22Rv1 (cell line): Measurements from ENCODE around the gene KDM4D.

ENCODE experiments used
- ZFX ChIP-seq: fragments of 450-650 bp; IDR thresholded peaks from 2 replicates; pipeline ENCODE4 v1.6.1; 2017; ENCODE audit warnings: antibody characterized with exemption, borderline replicate concordance
- TF ChIP-seq, protein P1 (sequence below): fragments of 450-650 bp; IDR thresholded peaks from 2 replicates; pipeline ENCODE4 v1.5.1; 2017; ENCODE audit warnings: mild to moderate bottlenecking

DNA sequence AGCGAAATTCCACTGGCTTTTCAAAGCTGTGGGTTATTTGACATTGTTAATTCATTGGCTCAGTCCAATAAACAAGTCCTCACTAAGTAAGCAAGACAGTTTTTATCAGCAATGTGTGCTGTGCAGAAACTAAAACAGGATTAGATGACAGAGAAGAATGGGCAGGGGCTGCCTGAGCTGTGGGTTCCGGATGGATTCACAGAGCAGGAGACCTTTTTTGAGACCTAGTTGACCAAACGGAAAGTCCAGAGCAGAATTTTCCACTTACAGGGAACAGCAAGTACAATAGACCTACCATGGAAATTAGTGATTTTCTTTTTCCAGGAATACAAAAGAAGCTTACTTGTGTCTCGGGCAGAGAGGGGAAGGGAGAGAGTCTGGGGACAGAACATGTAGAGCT is 70.5 kb downstream of the KDM4D start:
- TF ChIP-seq, protein P1, sequence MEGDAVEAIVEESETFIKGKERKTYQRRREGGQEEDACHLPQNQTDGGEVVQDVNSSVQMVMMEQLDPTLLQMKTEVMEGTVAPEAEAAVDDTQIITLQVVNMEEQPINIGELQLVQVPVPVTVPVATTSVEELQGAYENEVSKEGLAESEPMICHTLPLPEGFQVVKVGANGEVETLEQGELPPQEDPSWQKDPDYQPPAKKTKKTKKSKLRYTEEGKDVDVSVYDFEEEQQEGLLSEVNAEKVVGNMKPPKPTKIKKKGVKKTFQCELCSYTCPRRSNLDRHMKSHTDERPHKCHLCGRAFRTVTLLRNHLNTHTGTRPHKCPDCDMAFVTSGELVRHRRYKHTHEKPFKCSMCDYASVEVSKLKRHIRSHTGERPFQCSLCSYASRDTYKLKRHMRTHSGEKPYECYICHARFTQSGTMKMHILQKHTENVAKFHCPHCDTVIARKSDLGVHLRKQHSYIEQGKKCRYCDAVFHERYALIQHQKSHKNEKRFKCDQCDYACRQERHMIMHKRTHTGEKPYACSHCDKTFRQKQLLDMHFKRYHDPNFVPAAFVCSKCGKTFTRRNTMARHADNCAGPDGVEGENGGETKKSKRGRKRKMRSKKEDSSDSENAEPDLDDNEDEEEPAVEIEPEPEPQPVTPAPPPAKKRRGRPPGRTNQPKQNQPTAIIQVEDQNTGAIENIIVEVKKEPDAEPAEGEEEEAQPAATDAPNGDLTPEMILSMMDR, result no peak
- no peak for TF ChIP-seq ZFX
